ENCODE measurements around the gene RGS19. TPM values are rescaled to one million over a fixed set of nuclear protein-coding genes. Genes with fewer than 3 reads are reported as not detected.

RGS19 gene
- total RNA-seq, 2 experiments from 2014 or later, result 9.7 to 14.8 TPM

DNA sequence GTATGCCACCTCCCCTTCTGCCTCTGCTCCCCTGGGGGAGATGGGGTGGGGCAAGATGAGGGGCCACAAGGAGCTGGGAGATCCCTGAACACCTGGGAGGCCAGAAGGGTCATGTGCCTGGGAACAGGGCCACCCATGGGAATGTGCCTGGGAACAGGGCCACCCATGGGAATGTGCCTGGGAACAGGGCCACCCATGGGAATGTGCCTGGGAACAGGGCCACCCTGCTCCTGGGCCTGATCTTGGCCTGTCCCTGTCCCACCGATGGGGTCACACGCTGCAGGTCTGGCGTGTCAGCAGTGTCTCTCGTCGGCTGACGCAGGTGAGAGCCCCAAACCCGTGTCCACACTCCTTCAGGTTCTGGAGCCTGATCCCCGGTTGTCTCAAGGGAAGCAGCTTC, 4.4 kb downstream of the RGS19 start:
- Histone ChIP-seq H3K4me1 (ENCODE audit: insufficient read depth, low read length) (peaks cover 39% of the 10 kb centered on the region), H3K27me3 (ENCODE audit: control insufficient read depth in 1 of 2, insufficient read depth in 2 of 2, low read length in 2 of 2) (no peaks in the 10 kb centered on the region), H3K9me3 (ENCODE audit: control insufficient read depth in 1 of 2, insufficient read depth in 1 of 2, low read length in 2 of 2) (no peaks in the 10 kb centered on the region), H3K4me3 (ENCODE audit: low read length) (no peak overlapping the region), H3K36me3 (ENCODE audit: insufficient read depth, low read length) (peaks cover 50% of the 10 kb centered on the region), H3K27ac (ENCODE audit: low read depth in 1 of 2, low read length in 2 of 2) (no peak overlapping the region)
- Mint-ChIP-seq H3K4me3 (no peak overlapping the region), H3K4me1 (ENCODE audit: low read depth) (peaks cover 13% of the 10 kb centered on the region), H3K9me3 (no peaks in the 10 kb centered on the region), H3K27me3 (no peaks in the 10 kb centered on the region), H3K36me3 (ENCODE audit: low read depth) (peaks cover 33% of the 10 kb centered on the region), H3K27ac (peak overlapping the region; percentile 24)
- intact Hi-C loops (cut with DNase I, micrococcal nuclease), result loop anchor here in 1 of 2 experiments (5.0 kb wide), 1 partner anchor 33 kb away; no protein-coding TSS in a partner anchor
- ChIA-PET CTCF (no interaction called here), POLR2A (interaction anchor here (3.2 kb wide), 1 partner anchor 9 kb away, joined by 13 read pairs; no protein-coding TSS in a partner anchor)
- TF ChIP-seq, protein P1, sequence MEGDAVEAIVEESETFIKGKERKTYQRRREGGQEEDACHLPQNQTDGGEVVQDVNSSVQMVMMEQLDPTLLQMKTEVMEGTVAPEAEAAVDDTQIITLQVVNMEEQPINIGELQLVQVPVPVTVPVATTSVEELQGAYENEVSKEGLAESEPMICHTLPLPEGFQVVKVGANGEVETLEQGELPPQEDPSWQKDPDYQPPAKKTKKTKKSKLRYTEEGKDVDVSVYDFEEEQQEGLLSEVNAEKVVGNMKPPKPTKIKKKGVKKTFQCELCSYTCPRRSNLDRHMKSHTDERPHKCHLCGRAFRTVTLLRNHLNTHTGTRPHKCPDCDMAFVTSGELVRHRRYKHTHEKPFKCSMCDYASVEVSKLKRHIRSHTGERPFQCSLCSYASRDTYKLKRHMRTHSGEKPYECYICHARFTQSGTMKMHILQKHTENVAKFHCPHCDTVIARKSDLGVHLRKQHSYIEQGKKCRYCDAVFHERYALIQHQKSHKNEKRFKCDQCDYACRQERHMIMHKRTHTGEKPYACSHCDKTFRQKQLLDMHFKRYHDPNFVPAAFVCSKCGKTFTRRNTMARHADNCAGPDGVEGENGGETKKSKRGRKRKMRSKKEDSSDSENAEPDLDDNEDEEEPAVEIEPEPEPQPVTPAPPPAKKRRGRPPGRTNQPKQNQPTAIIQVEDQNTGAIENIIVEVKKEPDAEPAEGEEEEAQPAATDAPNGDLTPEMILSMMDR (IDR thresholded peaks at IDR 0.05), result no peak
- DNase-seq, result no peak
- ATAC-seq (ENCODE audit: poor library complexity), result no peak

DNA sequence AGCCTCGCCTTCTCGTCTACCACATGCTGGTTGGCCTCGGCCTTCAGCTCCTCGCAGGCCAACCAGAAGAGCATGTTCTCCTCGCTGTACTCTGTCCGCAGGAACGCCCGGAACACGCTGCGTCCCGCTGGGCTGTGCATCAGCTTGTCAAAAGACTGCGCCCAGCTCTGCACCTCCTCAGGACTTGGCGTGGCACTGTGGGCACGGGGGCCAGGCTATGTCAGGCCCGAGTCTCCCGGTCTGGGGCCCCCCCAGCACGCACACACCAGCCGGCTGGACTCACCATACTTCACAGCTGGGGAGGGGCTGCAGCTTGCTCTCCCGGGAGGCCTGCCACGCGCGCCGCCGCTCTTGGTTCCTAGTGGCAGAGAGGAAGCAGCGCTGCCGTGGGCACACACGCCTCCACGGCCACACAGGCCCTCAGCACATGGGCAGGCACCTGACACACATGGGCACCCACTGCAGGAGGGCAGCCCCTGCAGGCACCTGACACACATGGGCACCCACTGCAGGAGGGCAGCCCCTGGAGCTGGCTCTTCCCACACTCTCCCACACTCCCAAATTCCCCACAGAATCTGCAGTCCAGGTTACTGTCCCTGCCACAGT, 5.0 kb downstream of the RGS19 start:
- no peak overlapping the region for H3K4me3 Mint-ChIP-seq
- peaks cover 33% of the 10 kb centered on the region for H3K36me3 Mint-ChIP-seq (ENCODE audit: low read depth)

DNA sequence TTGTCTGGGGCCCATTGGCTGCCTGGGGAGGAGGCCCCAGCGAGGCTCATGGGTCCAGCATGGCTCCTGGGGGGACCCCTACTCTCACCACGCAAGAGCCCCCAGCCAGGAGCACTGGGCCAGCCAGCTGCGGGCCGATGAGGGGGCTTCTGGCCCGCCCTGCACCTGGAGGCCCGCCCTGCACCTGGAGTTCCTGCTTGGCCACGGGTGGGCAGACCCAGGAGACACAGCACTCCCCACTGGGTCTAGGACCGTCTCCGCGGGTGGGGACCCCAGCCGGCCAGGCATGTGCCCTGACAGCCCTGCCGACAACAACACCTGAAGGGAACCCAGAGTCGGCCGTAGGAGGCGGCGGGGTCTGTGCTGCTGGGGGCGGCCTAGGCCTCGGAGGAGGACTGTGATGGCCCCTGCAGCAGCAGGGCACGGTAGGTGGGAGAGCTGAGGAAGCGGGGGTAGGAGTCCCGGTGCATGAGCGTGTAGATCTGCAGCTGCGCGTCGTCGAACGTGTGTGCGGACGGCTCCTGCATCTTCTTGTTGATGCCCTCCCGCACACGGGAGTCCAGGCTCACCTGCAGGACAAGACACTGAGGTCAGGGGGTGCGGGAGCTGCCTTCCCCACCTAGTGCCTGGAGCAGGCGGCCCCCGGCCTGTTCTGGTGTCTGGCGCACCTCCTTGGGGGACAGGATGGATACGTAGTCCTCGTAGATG, 5.7 kb downstream of the RGS19 start:
- no peaks in the 10 kb centered on the region for H3K9me3 Mint-ChIP-seq
- H3K4me1 ChIP-seq (ENCODE audit: insufficient read depth, low read length), result peaks cover 51% of the 10 kb centered on the region
- H3K36me3 ChIP-seq (ENCODE audit: insufficient read depth, low read length), result peaks cover 50% of the 10 kb centered on the region
- no peaks in the 10 kb centered on the region for H3K27me3 ChIP-seq (ENCODE audit: control insufficient read depth in 1 of 2, insufficient read depth in 2 of 2, low read length in 2 of 2)
- ChIA-PET POLR2A (no interaction called here), CTCF (no interaction called here)
- ATAC-seq (ENCODE audit: poor library complexity) (no peak), DNase-seq (no peak)
- H3K4me1 Mint-ChIP-seq (ENCODE audit: low read depth), result peaks cover 13% of the 10 kb centered on the region
- H3K27ac Mint-ChIP-seq, result no peak overlapping the region
- TF ChIP-seq, protein P1 (IDR thresholded peaks at IDR 0.05), result no peak
- H3K4me3 Mint-ChIP-seq, result no peak overlapping the region
- H3K27ac ChIP-seq (ENCODE audit: low read depth in 1 of 2, low read length in 2 of 2), result no peak overlapping the region
- intact Hi-C loops (cut with DNase I, micrococcal nuclease), result no loop called here
- H3K27me3 Mint-ChIP-seq, result no peaks in the 10 kb centered on the region
- peaks cover 33% of the 10 kb centered on the region for H3K36me3 Mint-ChIP-seq (ENCODE audit: low read depth)
- no peaks in the 10 kb centered on the region for H3K9me3 ChIP-seq (ENCODE audit: control insufficient read depth in 1 of 2, insufficient read depth in 1 of 2, low read length in 2 of 2)
- H3K4me3 ChIP-seq (ENCODE audit: low read length), result no peak overlapping the region

More for the DNA sequence above, 5.0 kb downstream of the RGS19 start:
- H3K36me3 ChIP-seq (ENCODE audit: insufficient read depth, low read length), result peaks cover 50% of the 10 kb centered on the region
- Mint-ChIP-seq H3K27ac (no peak overlapping the region), H3K27me3 (no peaks in the 10 kb centered on the region), H3K4me1 (ENCODE audit: low read depth) (peaks cover 13% of the 10 kb centered on the region), H3K9me3 (no peaks in the 10 kb centered on the region)
- H3K27me3 ChIP-seq (ENCODE audit: control insufficient read depth in 1 of 2, insufficient read depth in 2 of 2, low read length in 2 of 2), result no peaks in the 10 kb centered on the region
- no peaks in the 10 kb centered on the region for H3K9me3 ChIP-seq (ENCODE audit: control insufficient read depth in 1 of 2, insufficient read depth in 1 of 2, low read length in 2 of 2)
- DNase-seq (no peak), ATAC-seq (ENCODE audit: poor library complexity) (no peak)
- ChIA-PET POLR2A (no interaction called here), CTCF (no interaction called here)
- H3K27ac ChIP-seq (ENCODE audit: low read depth in 1 of 2, low read length in 2 of 2), result no peak overlapping the region
- TF ChIP-seq, protein P1 (IDR thresholded peaks at IDR 0.05), result no peak
- intact Hi-C loops (cut with DNase I, micrococcal nuclease), result no loop called here
- H3K4me3 ChIP-seq (ENCODE audit: low read length), result no peak overlapping the region
- peaks cover 45% of the 10 kb centered on the region for H3K4me1 ChIP-seq (ENCODE audit: insufficient read depth, low read length)
